ENCODE data around the gene CHD3. TPM values are rescaled to one million over a fixed set of nuclear protein-coding genes. Genes with fewer than 3 reads are reported as not detected.

The CHD3 gene
- total and polyA plus RNA-seq, 2 of the 13 experiments (the other 11 are each of a cell fraction or from before 2014, with no cell fraction given) = 2.7 to 3.7 TPM

DNA sequence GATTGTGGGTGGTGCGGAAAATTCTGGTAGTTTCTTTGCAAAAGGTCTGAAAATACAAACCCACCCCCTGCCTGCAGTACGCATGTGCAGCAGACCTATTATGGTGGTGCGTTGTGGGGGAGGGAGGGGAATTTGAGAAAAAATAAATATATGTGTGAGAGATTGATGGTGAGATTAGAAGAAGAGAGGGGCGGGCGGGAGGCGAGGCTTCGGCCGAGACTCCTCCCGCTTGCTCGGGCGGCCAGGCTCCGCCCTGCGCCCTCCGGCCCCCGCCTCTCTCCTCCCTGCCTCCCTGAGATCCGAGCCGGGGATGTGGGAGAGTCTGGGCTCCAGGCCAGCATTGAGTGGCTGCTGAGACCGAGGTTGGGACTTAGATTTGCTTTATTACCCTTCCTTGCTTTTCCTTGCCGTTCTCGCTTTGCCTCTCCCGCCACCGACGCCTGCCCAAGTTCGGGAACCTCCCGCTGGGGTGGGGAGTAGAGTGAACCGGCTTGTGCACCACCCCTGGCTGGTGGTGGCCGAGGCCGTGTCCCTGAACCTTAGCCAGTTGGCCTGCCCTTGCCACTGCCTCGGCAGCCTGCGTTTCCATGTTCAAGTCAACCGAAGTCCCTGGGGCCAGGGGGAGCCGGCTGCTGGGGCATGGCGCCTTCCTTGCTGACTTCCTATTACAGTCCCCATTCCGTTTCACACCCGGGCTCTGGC is 956 bp upstream of the CHD3 start (continued):
- TF ChIP-seq CREM (IDR thresholded peaks at IDR 0.05) (no peak), CREM (CRISPR knock-in tag; IDR thresholded peaks at IDR 0.05) (no peak), HMGA1 (CRISPR knock-in tag; conservative IDR thresholded peaks at IDR 0.05) (no peak), KDM3A (CRISPR knock-in tag; IDR thresholded peaks at IDR 0.05; ENCODE audit: low read depth) (0 out of 2 replicates have a peak, but pooled peaks have one; percentile 30), ZFY (CRISPR knock-in tag; IDR thresholded peaks at IDR 0.05) (peak; percentile 60), NFKB2 (CRISPR knock-in tag; IDR thresholded peaks at IDR 0.05; ENCODE audit: borderline replicate concordance) (no peak; the same call in 1 of the 2 replicates), ZNF136 (CRISPR knock-in tag; IDR thresholded peaks at IDR 0.05; ENCODE audit: low read depth) (no peak), ZNF296 (CRISPR knock-in tag; conservative IDR thresholded peaks at IDR 0.05) (no peak), MIER3 (CRISPR knock-in tag; IDR thresholded peaks at IDR 0.05; ENCODE audit: borderline replicate concordance) (no peak), JUNB (CRISPR knock-in tag; IDR thresholded peaks at IDR 0.05; ENCODE audit: borderline replicate concordance) (no peak), ZNF460 (CRISPR knock-in tag; IDR thresholded peaks at IDR 0.05; ENCODE audit: borderline replicate concordance) (no peak), CBX2 (IDR thresholded peaks at IDR 0.05; ENCODE audit: low read depth, low read length) (no peak), CBX2 (CRISPR knock-in tag; IDR thresholded peaks at IDR 0.05; ENCODE audit: low read depth) (no peak), ZNF17 (CRISPR knock-in tag; IDR thresholded peaks at IDR 0.05) (no peak), ZNF562 (CRISPR knock-in tag; IDR thresholded peaks at IDR 0.05; ENCODE audit: borderline replicate concordance) (no peak), ARNTL (CRISPR knock-in tag; IDR thresholded peaks at IDR 0.05) (no peak), ZNF451 (CRISPR knock-in tag; IDR thresholded peaks at IDR 0.05) (no peak)
- TF ChIP-seq, protein P1, sequence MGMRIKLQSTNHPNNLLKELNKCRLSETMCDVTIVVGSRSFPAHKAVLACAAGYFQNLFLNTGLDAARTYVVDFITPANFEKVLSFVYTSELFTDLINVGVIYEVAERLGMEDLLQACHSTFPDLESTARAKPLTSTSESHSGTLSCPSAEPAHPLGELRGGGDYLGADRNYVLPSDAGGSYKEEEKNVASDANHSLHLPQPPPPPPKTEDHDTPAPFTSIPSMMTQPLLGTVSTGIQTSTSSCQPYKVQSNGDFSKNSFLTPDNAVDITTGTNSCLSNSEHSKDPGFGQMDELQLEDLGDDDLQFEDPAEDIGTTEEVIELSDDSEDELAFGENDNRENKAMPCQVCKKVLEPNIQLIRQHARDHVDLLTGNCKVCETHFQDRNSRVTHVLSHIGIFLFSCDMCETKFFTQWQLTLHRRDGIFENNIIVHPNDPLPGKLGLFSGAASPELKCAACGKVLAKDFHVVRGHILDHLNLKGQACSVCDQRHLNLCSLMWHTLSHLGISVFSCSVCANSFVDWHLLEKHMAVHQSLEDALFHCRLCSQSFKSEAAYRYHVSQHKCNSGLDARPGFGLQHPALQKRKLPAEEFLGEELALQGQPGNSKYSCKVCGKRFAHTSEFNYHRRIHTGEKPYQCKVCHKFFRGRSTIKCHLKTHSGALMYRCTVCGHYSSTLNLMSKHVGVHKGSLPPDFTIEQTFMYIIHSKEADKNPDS (CRISPR knock-in tag; IDR thresholded peaks at IDR 0.05) = no peak
- TF ChIP-seq, protein P2, sequence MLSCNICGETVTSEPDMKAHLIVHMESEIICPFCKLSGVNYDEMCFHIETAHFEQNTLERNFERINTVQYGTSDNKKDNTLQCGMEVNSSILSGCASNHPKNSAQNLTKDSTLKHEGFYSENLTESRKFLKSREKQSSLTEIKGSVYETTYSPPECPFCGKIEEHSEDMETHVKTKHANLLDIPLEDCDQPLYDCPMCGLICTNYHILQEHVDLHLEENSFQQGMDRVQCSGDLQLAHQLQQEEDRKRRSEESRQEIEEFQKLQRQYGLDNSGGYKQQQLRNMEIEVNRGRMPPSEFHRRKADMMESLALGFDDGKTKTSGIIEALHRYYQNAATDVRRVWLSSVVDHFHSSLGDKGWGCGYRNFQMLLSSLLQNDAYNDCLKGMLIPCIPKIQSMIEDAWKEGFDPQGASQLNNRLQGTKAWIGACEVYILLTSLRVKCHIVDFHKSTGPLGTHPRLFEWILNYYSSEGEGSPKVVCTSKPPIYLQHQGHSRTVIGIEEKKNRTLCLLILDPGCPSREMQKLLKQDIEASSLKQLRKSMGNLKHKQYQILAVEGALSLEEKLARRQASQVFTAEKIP (CRISPR knock-in tag; IDR thresholded peaks at IDR 0.05; ENCODE audit: borderline replicate concordance) = no peak
- TF ChIP-seq, protein P3, sequence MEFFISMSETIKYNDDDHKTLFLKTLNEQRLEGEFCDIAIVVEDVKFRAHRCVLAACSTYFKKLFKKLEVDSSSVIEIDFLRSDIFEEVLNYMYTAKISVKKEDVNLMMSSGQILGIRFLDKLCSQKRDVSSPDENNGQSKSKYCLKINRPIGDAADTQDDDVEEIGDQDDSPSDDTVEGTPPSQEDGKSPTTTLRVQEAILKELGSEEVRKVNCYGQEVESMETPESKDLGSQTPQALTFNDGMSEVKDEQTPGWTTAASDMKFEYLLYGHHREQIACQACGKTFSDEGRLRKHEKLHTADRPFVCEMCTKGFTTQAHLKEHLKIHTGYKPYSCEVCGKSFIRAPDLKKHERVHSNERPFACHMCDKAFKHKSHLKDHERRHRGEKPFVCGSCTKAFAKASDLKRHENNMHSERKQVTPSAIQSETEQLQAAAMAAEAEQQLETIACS (CRISPR knock-in tag; IDR thresholded peaks at IDR 0.05) = no peak
- TF ChIP-seq, protein P4, sequence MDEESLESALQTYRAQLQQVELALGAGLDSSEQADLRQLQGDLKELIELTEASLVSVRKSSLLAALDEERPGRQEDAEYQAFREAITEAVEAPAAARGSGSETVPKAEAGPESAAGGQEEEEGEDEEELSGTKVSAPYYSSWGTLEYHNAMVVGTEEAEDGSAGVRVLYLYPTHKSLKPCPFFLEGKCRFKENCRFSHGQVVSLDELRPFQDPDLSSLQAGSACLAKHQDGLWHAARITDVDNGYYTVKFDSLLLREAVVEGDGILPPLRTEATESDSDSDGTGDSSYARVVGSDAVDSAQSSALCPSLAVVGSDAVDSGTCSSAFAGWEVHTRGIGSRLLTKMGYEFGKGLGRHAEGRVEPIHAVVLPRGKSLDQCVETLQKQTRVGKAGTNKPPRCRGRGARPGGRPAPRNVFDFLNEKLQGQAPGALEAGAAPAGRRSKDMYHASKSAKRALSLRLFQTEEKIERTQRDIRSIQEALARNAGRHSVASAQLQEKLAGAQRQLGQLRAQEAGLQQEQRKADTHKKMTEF (CRISPR knock-in tag; IDR thresholded peaks at IDR 0.05) = peak; percentile 66; the same call in 1 of the 2 replicates
- TF ChIP-seq, protein P5, sequence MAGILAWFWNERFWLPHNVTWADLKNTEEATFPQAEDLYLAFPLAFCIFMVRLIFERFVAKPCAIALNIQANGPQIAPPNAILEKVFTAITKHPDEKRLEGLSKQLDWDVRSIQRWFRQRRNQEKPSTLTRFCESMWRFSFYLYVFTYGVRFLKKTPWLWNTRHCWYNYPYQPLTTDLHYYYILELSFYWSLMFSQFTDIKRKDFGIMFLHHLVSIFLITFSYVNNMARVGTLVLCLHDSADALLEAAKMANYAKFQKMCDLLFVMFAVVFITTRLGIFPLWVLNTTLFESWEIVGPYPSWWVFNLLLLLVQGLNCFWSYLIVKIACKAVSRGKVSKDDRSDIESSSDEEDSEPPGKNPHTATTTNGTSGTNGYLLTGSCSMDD (CRISPR knock-in tag; IDR thresholded peaks at IDR 0.05) = no peak
- TF ChIP-seq, protein P6, sequence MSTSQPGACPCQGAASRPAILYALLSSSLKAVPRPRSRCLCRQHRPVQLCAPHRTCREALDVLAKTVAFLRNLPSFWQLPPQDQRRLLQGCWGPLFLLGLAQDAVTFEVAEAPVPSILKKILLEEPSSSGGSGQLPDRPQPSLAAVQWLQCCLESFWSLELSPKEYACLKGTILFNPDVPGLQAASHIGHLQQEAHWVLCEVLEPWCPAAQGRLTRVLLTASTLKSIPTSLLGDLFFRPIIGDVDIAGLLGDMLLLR (CRISPR knock-in tag; IDR thresholded peaks at IDR 0.05) = no peak
